Muscle of back (tissue), 11 donors: ENCODE results near the gene CPT1C. TPM values are rescaled to one million over a fixed set of nuclear protein-coding genes. Genes with fewer than 3 reads are reported as not detected.
"Not testable (repeated sequence)": the region's sequence is repeated elsewhere in the genome, so short reads cannot be mapped to it uniquely, and the experiment has no call there.

Experiments used
- DNase-seq, 3 donors: peaks; one replicate each; pipeline versions ENCODE4 v3.0.0 to v3.0.0-alpha.2; 2013
- polyA plus RNA-seq, 10 donors: library from polyadenylated mRNA; unstranded; fragments of 120-200 nt; gene quantifications; one replicate each; pipeline ENCODE4 v1.2.1, GENCODE V29; 2013; ENCODE audit not compliant: insufficient read length in 10 of 10

The CPT1C gene
- polyA plus RNA-seq, 10 donors, result 7.0 to 21.4 (median 9.7) TPM

DNA sequence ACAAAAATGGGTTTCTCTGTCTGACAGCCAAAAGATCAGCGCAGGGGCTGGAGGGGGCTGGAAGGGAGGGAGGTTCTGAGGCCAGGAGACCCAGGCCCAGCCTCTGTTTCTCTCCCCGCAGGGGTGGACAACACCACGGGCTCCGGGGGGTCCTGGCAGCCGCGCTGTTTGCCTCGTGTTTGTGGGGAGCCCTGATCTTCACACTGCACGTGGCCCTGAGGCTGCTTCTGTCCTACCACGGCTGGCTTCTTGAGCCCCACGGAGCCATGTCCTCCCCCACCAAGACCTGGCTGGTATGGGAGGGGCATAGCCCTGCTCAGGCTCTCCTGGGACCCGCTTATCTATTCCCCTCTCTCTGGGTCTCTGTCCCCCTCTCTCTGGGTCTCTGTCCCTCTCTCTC is 9.6 kb downstream of the CPT1C start:
- DNase-seq, result no peak

DNA sequence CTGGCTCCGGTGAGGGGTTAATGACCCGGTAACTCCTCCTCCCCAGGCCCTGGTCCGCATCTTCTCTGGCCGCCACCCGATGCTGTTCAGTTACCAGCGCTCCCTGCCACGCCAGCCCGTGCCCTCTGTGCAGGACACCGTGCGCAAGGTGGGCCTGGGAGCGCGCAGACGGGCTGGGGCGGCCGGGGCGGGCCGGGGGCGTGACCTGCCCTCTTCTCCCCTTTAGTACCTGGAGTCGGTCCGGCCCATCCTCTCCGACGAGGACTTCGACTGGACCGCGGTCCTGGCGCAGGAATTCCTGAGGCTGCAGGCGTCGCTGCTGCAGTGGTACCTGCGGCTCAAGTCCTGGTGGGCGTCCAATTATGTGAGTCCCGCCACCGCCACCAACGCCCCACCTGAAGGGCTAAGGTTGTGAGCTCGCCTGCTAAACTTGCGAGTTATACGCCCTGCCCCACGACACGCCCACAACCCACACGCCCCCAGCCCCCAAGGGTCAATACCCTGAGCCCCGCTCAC is 10.4 kb downstream of the CPT1C start:
- DNase-seq, result no peak

DNA sequence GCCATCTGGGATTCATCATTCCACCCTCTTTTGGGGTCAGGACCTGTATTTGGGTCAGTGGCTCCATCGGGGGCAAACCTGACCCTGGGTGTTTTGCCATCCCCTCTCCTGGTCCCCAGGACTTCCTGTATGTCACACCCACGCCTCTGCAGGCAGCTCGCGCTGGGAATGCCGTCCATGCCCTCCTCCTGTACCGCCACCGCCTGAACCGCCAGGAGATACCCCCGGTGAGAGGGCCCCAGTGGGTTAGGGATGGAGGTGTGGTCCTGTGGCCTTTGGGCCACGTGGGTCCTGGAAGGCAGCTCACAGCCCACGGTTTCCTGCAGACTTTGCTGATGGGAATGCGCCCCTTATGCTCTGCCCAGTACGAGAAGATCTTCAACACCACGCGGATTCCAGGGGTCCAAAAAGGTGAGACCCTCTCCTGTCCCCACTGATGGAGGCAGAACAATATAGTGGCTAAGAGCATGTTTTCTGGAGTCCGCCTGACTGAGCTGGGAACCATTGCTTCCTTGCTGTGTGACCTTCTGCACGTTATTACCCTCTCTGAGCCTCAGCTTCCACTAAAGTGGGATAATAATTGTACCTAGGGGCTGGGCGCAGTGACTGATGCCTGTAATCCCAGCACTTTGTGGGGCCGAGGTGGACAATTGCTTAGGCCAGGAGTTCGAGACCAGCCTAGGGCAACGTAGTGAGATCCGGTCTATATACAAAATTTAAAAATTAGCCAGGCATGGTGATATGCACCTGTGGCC is 14.1 kb downstream of the CPT1C start:
- no peak for DNase-seq

DNA sequence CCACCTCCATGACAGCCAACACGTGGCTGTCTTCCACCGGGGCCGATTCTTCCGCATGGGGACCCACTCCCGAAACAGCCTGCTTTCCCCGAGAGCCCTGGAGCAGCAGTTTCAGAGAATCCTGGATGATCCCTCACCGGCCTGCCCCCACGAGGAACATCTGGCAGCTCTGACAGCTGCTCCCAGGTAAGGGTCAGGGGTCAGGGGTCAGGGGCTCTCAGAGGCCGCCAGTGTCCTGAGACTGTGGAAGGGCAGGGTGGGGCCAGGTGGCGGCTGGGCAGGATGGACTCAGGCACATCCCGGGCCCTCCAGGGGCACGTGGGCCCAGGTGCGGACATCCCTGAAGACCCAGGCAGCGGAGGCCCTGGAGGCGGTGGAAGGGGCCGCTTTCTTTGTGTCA is 15.0 kb downstream of the CPT1C start:
- DNase-seq, result no peak

DNA sequence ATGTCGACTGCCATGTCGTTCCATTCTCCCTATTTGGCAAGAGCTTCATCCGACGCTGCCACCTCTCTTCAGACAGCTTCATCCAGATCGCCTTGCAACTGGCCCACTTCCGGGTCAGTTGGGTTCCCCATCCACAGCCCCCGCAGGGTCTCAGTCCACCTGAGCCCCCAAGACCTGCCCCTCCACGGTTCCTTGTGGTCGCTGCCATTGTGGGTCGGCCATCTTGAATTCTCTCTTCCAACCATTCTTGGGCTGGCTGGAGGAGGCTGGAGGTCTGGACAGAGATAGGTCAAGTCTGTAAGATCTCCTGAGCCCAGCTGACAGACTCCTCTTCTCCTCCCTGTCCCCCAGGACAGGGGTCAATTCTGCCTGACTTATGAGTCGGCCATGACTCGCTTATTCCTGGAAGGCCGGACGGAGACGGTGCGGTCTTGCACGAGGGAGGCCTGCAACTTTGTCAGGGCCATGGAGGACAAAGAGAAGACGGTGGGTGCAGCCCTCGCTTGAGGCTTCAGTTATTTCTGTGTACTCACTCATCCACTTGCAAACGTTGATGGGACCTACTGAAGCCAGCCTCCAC is 19.5 kb downstream of the CPT1C start:
- DNase-seq, result no peak

DNA sequence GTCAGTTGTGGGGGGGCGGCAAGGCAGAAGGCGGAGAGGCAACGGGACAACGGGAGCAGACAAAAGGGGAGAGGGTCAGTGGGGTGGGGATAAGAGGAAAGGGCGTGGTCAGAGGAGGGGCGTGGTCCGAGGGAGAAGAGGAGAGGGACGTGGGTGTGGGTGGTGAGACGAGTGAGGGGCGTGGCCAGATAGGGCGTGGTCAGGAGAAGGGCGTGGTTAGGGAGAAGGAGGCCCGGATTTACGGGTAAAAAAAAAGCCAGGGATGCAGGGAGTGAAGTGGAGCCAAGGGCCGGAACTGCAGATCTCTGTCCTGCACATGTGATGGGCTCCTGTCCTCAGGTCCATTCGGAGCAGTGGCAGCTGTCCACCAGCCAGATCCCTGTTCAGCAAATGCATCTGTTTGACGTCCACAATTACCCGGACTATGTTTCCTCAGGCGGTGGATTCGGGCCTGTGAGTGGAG is 21.5 kb downstream of the CPT1C start:
- peak in 1 of 3 donors; percentile 28 for DNase-seq

DNA sequence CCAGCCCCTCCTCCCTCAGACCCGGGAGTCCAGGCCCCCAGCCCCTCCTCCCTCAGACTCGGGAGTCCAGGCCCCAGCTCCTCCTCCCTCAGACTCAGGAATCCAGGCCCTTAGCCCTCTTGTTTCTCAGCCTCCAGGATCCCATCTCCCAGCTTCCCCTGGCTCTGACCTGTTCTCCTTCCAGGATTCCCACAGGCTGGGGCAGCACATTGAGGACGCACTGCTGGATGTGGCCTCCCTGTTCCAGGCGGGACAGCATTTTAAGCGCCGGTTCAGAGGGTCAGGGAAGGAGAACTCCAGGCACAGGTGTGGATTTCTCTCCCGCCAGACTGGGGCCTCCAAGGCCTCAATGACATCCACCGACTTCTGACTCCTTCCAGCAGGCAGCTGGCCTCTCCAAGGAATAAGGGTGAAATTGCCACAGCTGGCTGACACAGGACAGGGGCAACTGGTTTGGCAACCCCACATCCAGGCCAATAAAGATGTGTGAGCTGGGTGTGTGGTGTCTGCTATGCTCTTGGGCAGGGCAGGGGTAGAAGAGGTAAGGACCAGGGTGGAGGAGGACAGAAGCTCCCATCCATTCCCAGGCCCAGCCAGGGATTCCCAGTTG is 22.4 kb downstream of the CPT1C start:
- DNase-seq, result no peak

DNA sequence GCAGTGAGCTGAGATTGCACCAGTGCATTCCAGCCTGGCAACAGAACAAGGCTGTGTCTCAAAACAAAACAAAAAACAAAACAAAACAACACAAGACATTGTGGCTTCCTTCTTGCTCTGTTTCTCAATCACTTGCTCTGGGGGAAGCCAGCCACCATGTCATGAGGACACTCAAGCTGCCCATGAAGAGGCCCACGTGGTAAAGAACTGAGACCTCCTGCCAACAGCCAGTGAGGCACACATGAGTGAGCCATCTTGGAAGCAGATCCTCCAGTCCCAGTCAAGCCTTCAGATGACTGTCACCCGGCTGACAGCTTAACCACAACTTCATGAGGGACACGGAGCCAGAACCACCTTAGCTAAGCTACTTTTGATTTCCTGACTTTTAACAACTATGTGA is 25.2 kb downstream of the CPT1C start:
- no peak for DNase-seq

DNA sequence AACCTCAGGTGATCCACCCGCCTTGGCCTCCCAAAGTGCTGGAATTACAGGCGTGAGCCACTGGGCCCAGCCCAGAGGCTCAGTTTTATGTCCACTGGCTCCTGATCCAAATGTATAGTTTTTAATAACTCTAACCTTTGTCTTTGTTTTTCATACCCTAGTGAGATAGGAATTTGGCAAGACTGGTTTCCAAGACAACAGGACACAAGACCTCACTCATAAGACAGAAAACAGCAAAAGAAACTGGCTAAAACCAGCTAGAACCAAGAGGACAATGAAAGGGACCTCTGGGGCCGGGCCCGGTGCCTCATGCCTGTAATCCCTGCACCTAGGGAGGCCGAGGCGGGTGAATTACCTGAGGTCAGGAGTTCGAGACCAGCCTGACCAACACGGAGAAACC is 27.6 kb downstream of the CPT1C start:
- peak in 2 of 3 donors; percentile 11 to 51 for DNase-seq

DNA sequence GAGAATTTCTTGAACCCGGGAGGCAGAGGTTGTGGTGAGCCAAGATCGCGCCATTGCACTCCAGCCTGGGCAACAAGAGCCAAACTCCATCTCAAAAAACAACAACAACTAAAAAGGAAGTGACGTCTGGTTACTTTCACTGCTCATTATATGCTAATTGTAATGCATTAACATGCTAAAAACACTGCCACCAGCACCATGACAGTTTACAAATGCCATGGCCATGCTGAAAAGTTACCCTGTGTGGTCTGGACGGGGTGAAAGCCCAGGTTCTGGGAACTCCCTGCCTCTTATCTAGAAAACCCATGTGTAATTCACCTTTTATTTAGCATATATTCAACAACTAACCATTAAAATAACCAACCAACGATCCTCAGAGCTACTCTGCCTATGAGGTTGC is 28.1 kb downstream of the CPT1C start:
- no peak for DNase-seq

DNA sequence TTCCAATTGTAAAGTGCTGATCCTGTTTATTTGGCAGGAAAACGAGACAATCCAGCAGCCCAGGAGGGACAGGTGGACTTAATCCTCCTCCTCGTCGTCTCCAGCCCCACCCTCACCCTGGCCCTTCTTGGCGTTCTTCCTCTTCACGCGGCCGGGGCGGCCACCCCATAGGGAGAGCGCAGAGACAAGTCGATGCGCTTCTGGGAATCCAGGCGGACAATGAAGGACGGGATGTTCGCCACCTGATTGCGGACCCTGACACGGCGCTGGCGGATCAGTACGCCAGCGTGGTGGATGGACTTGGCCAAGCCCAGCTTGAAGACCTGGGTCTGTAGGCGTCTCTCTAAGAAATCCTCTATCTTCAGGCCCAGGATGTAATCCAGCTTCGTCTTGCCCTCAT is 28.5 kb downstream of the CPT1C start:
- not testable (repeated sequence) for DNase-seq

DNA sequence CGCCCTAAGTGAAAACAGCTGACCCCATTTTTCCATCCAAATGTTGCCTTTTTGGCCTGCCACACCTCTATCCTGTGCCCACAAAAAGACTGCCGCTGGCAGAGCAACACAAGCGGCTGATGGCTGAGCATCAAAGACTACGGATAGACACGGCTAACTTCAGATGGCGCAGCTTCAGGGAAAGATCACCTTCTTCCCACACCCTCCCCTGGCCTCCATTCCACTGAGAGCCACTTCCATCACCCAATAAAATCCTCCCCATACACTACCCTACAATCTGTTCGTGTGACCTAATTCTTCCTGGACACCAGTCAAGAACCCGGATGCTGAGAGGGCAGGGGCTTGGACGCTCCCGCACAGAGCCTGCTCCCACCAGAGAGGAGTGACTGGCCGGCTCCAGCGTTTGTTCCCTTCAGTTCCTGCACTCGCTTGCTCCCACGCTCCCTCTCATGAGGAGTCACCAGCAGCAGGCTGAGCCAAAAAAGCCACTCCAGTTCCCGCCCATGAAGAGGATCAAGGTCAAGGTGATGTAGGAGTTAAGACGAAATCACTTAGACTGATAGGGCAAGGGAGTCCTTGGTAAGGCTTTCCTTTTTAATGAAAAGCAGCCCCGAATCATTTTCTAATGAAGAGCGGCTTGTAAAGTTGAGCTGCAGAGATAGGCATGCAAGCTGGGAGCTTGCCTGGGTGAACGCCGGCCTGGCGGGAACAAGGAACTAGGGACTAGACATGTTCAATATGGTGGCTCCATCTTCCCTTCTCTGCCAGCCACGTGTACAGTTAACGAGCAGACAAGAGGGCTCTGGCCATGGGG is 36.5 kb downstream of the CPT1C start:
- peak in 2 of 3 donors; percentile 23 to 65 for DNase-seq

DNA sequence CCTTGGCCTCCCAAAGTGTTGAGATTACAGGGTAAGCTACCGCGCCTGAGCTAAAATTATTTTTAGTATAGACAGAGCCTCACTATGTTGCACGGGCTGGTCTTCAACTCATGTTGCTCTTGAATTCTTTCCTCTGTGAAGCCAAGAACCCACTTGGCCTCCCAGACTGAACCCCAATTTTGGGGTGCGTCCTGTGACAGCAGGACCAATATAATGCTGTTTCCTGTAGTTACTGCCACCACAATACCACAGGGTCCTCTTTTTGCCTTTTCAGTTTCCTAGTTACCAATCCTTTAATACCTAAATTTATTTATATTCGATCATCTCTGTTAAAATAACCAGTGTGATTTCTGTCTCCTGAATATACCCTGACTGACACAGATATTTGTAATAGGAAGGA is 39.2 kb downstream of the CPT1C start:
- DNase-seq, result no peak

DNA sequence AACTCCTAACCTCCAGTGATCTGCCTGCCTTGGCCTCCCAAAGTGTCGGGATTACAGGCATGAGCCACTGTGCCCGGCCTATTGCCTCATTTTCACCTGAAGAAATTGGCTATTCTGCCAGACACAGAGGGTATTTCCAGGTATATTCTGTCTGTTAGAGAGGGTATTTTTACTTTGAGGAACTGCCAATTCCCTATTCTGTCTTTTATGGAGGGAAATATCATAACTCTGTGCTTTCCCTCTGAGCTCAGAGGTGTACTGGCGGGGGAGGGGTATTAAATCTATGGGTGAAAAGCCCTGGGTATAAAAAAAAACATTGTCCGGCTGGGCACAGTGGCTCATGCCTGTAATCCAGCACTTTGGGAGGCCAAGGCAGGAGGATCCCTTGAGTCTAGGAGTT is 47.4 kb downstream of the CPT1C start:
- DNase-seq, result no peak

DNA sequence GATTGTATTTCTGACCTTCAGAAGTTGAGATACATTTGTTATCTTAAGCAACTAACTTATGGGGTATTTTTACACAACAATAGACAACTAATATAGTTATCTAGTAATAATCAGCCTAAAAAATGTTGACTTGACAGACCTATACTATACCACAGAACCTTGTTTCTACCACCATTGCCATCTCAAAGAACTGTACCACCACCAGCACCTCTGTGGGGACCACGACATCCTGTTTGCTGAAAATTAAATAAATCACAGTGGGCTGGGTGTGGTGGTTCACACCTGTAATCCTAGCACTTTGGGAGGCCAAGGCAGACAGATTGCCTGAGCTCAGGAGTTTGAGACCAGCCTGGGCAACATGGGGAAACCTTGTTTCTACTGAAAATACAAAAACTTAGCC is 48.2 kb downstream of the CPT1C start:
- no peak for DNase-seq

DNA sequence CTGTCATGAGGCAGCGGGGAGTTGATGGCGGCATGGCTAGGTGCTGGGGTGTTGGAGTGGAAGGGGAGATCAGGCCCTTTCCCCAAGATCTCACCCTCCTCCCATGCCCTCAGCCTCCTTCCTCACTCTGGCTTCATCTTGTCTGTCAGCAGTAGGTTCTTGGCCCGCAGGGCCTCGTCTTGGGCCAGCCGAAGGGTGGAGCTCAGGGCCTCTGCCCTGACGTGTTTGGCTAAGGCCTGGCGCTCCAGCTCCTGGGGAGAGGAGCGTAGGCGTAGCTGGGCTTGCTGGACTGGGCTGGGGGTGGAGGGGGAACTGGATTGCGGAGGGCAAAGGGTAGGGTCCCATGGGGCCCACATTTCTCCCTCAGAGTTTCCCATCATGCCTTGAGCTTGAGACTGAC is 49.0 kb downstream of the CPT1C start:
- DNase-seq, result no peak

DNA sequence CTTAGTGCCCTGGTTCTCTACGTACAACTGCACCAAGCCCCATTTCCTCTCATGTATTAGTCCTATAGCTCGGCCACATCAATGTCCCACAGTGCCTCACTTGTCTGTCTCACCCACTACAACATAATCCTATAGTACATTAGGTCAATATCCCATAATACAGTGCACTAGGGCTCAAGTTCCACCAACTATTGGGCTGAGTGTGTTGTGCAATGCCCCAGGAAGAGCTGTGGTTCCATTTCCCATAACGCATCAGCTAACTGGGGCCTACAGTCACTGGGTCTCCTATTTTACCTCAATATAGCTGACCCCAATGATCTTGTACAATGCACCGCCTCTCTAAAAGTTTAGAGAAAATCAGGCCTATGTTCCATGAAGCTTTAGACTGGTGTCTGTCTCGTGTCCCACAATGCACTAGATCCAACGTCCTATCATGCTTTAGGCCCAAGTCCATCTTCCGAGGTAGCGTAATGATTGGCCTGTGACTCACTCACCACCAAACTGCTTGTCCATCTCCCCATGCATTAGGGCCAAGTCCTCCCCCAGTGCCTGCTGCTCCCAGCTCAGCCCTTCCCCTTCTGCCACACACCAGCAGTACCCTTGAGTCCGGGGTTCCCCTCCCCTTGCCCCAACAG is 50.4 kb downstream of the CPT1C start:
- DNase-seq, result no peak

DNA sequence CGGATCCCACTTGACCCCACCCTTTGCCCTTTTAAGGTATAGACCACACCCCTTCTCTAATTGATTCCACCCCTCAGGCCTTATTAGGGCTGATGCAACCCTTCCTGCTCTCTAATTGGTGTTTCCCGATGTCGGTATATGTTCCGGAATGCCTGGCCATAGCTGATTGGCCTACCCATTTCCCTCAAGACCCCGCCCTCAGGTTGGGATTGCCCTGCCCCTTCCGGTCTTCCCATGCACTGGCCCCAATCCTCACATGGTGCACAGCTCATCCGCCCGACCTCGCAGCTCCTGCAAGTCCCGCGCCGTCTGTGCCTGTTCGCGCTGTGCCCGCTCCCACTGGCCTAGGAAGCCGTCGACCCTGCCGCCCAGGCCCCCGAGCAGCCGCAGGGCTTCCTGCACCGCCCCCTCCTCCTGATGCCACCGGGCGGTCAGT is 54.0 kb downstream of the CPT1C start:
- DNase-seq, result no peak

DNA sequence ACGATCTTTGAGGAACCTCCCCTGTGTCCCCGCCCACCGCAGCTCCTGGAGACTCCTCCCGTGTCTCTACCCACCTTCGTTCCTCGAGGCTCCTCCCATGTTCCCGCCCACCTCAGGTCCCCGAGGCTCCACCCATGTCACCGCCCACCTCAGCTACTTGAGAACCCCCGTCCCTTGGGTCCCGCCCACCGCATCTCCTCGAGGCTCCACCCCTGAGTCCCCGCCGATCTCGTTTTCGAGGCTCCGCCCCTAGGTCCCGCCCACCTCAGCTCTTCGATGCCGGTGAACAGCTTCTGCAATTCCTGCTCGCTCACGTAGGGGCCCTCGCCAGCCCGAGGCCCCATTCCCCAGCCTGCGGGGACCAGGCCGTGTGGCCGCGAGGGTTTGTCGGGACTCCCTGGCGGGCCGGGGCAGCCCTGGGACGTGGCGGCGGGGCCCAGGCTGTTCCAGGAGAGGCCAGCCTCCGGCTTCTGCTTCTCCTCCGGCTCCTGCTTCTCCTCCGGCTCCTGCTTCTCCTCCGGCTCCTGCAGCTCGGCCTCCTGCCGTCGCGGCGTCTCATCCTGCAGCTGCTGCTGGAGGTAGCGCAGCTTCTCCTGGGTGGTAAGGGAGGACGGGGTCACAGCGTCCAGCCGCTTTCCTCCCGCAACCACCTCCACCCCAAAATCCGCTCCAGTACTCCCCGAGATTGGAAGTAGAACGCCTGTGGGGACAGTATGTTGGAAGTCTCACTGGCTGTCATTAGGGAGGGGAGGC is 55.5 kb downstream of the CPT1C start:
- peak in 2 of 3 donors; percentile 35 to 59 for DNase-seq

DNA sequence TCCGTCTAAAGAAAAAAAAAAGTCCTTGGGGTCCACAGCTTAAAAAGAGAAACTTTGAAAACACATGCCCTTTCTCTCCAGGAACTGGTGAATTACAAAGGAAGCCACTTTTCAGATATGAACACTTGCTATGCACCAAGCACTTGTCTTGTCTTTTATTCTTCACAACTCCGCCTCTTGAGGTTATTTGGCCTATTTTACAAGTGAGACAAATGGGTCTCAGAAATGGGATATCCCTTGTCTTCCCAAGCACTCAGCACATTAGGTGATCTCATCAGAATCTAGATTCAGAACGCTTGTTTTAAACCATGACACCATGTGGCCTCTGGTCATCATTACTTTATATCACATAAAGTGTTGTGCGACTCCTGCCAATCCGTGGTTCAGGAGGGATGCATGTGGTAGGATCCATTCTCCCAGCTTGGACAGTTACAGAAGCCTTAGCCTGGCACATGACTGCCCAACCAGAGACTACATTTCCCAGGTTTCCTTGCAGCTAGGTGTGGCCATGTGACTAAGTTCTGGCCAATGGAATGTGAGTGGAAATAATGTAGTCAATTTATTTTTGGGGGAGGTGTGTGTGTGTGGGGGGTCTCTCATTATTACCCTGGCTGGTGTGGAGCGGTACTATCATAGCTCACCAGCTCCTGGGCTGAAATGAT is 58.3 kb downstream of the CPT1C start:
- no peak for DNase-seq
